ENCODE measurements around the gene FAM3C. TPM values are rescaled to one million over a fixed set of nuclear protein-coding genes. Genes with fewer than 3 reads are reported as not detected.

FAM3C gene
- polyA plus RNA-seq, 1 donor from 2014 or later, result 61.8 TPM

GRCh38 chr7:121385056-121385799 is 10.9 kb downstream of the FAM3C start:
- no peaks in the 10 kb centered on the region for H3K36me3 ChIP-seq (ENCODE audit: insufficient read depth, low read length)
- TF ChIP-seq SMC3 (conservative IDR thresholded peaks at IDR 0.05; ENCODE audit: poor library complexity), result no peak
- TF ChIP-seq, protein P1, sequence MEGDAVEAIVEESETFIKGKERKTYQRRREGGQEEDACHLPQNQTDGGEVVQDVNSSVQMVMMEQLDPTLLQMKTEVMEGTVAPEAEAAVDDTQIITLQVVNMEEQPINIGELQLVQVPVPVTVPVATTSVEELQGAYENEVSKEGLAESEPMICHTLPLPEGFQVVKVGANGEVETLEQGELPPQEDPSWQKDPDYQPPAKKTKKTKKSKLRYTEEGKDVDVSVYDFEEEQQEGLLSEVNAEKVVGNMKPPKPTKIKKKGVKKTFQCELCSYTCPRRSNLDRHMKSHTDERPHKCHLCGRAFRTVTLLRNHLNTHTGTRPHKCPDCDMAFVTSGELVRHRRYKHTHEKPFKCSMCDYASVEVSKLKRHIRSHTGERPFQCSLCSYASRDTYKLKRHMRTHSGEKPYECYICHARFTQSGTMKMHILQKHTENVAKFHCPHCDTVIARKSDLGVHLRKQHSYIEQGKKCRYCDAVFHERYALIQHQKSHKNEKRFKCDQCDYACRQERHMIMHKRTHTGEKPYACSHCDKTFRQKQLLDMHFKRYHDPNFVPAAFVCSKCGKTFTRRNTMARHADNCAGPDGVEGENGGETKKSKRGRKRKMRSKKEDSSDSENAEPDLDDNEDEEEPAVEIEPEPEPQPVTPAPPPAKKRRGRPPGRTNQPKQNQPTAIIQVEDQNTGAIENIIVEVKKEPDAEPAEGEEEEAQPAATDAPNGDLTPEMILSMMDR (IDR thresholded peaks at IDR 0.05; ENCODE audit: poor library complexity, severe bottlenecking), result no peak
- no peak for TF ChIP-seq EZH2 (IDR thresholded peaks at IDR 0.05; ENCODE audit: borderline replicate concordance, insufficient read depth, low read length, poor library complexity, severe bottlenecking)
- TF ChIP-seq, protein P2, sequence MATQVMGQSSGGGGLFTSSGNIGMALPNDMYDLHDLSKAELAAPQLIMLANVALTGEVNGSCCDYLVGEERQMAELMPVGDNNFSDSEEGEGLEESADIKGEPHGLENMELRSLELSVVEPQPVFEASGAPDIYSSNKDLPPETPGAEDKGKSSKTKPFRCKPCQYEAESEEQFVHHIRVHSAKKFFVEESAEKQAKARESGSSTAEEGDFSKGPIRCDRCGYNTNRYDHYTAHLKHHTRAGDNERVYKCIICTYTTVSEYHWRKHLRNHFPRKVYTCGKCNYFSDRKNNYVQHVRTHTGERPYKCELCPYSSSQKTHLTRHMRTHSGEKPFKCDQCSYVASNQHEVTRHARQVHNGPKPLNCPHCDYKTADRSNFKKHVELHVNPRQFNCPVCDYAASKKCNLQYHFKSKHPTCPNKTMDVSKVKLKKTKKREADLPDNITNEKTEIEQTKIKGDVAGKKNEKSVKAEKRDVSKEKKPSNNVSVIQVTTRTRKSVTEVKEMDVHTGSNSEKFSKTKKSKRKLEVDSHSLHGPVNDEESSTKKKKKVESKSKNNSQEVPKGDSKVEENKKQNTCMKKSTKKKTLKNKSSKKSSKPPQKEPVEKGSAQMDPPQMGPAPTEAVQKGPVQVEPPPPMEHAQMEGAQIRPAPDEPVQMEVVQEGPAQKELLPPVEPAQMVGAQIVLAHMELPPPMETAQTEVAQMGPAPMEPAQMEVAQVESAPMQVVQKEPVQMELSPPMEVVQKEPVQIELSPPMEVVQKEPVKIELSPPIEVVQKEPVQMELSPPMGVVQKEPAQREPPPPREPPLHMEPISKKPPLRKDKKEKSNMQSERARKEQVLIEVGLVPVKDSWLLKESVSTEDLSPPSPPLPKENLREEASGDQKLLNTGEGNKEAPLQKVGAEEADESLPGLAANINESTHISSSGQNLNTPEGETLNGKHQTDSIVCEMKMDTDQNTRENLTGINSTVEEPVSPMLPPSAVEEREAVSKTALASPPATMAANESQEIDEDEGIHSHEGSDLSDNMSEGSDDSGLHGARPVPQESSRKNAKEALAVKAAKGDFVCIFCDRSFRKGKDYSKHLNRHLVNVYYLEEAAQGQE (IDR thresholded peaks at IDR 0.05; ENCODE audit: borderline replicate concordance), result no peak
- no peak for TF ChIP-seq TAF1 (IDR thresholded peaks at IDR 0.05; ENCODE audit: low read depth)
- no peak for TF ChIP-seq MXI1 (conservative IDR thresholded peaks at IDR 0.05; ENCODE audit: poor library complexity, severe bottlenecking)
- TF ChIP-seq POLR2AphosphoS5 (IDR thresholded peaks at IDR 0.05), result no peak
- TF ChIP-seq RAD21 (conservative IDR thresholded peaks at IDR 0.05), result no peak
- TF ChIP-seq EP300 (conservative IDR thresholded peaks at IDR 0.05; ENCODE audit: poor library complexity, severe bottlenecking), result no peak
- no peak overlapping the region for H3K4me2 ChIP-seq (ENCODE audit: low read length)
- no peak overlapping the region for H3K9ac ChIP-seq (ENCODE audit: low read length)
- H3K4me3 ChIP-seq (ENCODE audit: low read length), result no peak overlapping the region
- H3K9me3 ChIP-seq (ENCODE audit: low read length), result no peaks in the 10 kb centered on the region
- H2AFZ ChIP-seq (ENCODE audit: low read depth, low read length), result no peak overlapping the region
- no peaks in the 10 kb centered on the region for H4K20me1 ChIP-seq (ENCODE audit: insufficient read depth)
- peaks cover 47% of the 10 kb centered on the region for H3K79me2 ChIP-seq (replicated peaks; ENCODE audit: insufficient read depth, low read length)
- H3K27me3 ChIP-seq (ENCODE audit: insufficient read depth, low read depth, low read length), result no peaks in the 10 kb centered on the region
- H3F3A ChIP-seq (ENCODE audit: insufficient read depth, low read length, poor library complexity, severe bottlenecking), result no peaks in the 10 kb centered on the region
- no peak overlapping the region for H3K27ac ChIP-seq (ENCODE audit: low read length)
- no peaks in the 10 kb centered on the region for H3K9me2 ChIP-seq (ENCODE audit: insufficient read depth, low read length)

DNA sequence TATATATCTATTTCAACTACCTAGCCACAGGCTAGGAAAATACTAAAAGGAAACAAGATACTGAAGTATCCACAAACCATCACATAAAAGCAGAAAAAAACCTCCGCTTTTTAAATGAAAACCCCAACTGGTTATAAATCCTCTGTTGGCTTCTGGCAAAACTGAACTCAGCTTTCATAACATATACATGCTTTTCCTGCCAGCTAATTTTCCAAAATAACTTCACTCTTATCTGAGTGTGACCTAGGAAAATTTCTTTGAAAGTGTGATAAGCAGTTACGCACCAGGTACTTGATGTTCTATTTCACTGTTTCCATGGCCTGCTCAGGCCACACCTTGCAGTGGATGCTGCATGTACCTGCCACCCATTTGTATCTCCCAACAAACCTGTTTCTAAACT is 11.8 kb downstream of the FAM3C start:
- Histone ChIP-seq H3K9me2 (ENCODE audit: insufficient read depth, low read length) (no peaks in the 10 kb centered on the region), H3K4me2 (ENCODE audit: low read length) (no peak overlapping the region), H2AFZ (ENCODE audit: low read depth, low read length) (no peak overlapping the region), H3K9me3 (ENCODE audit: low read length) (no peaks in the 10 kb centered on the region), H3K27me3 (ENCODE audit: insufficient read depth, low read depth, low read length) (no peaks in the 10 kb centered on the region), H3K9ac (ENCODE audit: low read length) (no peak overlapping the region), H3K79me2 (replicated peaks; ENCODE audit: insufficient read depth, low read length) (peaks cover 46% of the 10 kb centered on the region), H3K4me3 (ENCODE audit: low read length) (no peak overlapping the region), H3F3A (ENCODE audit: insufficient read depth, low read length, poor library complexity, severe bottlenecking) (no peaks in the 10 kb centered on the region), H4K20me1 (ENCODE audit: insufficient read depth) (no peaks in the 10 kb centered on the region), H3K27ac (ENCODE audit: low read length) (no peak overlapping the region), H3K36me3 (ENCODE audit: insufficient read depth, low read length) (no peaks in the 10 kb centered on the region)
- TF ChIP-seq SMC3 (conservative IDR thresholded peaks at IDR 0.05; ENCODE audit: poor library complexity) (no peak), TAF1 (IDR thresholded peaks at IDR 0.05; ENCODE audit: low read depth) (no peak), EZH2 (IDR thresholded peaks at IDR 0.05; ENCODE audit: borderline replicate concordance, insufficient read depth, low read length, poor library complexity, severe bottlenecking) (no peak), RAD21 (conservative IDR thresholded peaks at IDR 0.05) (no peak), EP300 (conservative IDR thresholded peaks at IDR 0.05; ENCODE audit: poor library complexity, severe bottlenecking) (no peak), MXI1 (conservative IDR thresholded peaks at IDR 0.05; ENCODE audit: poor library complexity, severe bottlenecking) (no peak), POLR2AphosphoS5 (IDR thresholded peaks at IDR 0.05) (no peak)
- TF ChIP-seq, protein P1 (IDR thresholded peaks at IDR 0.05; ENCODE audit: poor library complexity, severe bottlenecking), result no peak
- TF ChIP-seq, protein P2 (IDR thresholded peaks at IDR 0.05; ENCODE audit: borderline replicate concordance), result no peak
